Activated B cell treated with CpG ODN at 0.5 μM for 24 hours (primary cell): ENCODE results near the gene PROCR. TPM values are rescaled to one million over a fixed set of nuclear protein-coding genes. Genes with fewer than 3 reads are reported as not detected.
A peak's percentile ranks its signal among the peaks of the same experiment; 100 is the strongest.
"Not testable (repeated sequence)": the region's sequence is repeated elsewhere in the genome, so short reads cannot be mapped to it uniquely, and the experiment has no call there.

Experiments used
- ATAC-seq: fragments of 200-7000 bp; cut with Tn5 transposase; one replicate; pipeline ENCODE4 v1.10.0; 2021; ENCODE audit warnings: low read depth, mild to moderate bottlenecking, moderate library complexity
- CTCF ChIA-PET: fragments of 350-600 bp; sonication (Branson Sonifier 250); formaldehyde crosslinking; loops from one replicate; lab custom pipeline; 2021; ENCODE audit warnings: antibody characterized with exemption; lab: Charles Lee
- POLR2A ChIA-PET: fragments of 350-600 bp; sonication (Branson Sonifier 250); formaldehyde crosslinking; loops from one replicate; lab custom pipeline; 2021; ENCODE audit warnings: antibody characterized with exemption; lab: Charles Lee
- DNase-seq: peaks from one replicate; pipeline ENCODE4 v3.0.0; 2022
- H3K27ac Mint-ChIP-seq: one replicate; pipeline ENCODE4 v1.8.0; 2020; ENCODE audit warnings: mixed read lengths
- H3K27me3 Mint-ChIP-seq: one replicate; pipeline ENCODE4 v1.8.0; 2021; ENCODE audit warnings: mixed read lengths
- H3K36me3 Mint-ChIP-seq: one replicate; pipeline ENCODE4 v1.8.0; 2021; ENCODE audit warnings: low read depth, mixed read lengths
- H3K4me1 Mint-ChIP-seq: one replicate; pipeline ENCODE4 v1.8.0; 2021; ENCODE audit warnings: mixed read lengths
- H3K4me3 Mint-ChIP-seq: one replicate; pipeline ENCODE4 v1.8.0; 2020; ENCODE audit warnings: mild to moderate bottlenecking, mixed read lengths
- H3K9me3 Mint-ChIP-seq: one replicate; pipeline ENCODE4 v1.8.0; 2020; ENCODE audit warnings: mixed read lengths
- CTCF ChIP-seq: fragments of 200-600 bp; IDR thresholded peaks from one replicate; pipeline ENCODE4 v1.8.0; 2022; ENCODE audit warnings: antibody characterized with exemption, mild to moderate bottlenecking
- intact Hi-C: fragments of 100-400 bp; cut with micrococcal nuclease; formaldehyde crosslinking; loops from one replicate; pipeline ENCODE4 v1.15.1; 2024
- total RNA-seq: library from RNA; stranded (reverse); gene quantifications from 2 replicates; pipeline ENCODE4 v1.2.3, GENCODE V29; 2022

PROCR gene
- total RNA-seq, 1 donor from 2014 or later = 0.40 TPM

GRCh38 chr20:35144694-35145093 is 27.2 kb upstream of the PROCR start:
- intact Hi-C loops = loop anchor here (1.0 to 10.0 kb wide), 6 partner anchors 52 to 1332 kb away; partner anchors contain the start of genes CHMP4B, DYNLRB1, MMP24OS and TRPC4AP
- peak overlapping the region; percentile 33 for H3K4me3 Mint-ChIP-seq
- peaks cover 50% of the 10 kb centered on the region for H3K36me3 Mint-ChIP-seq
- no peaks in the 10 kb centered on the region for H3K27me3 Mint-ChIP-seq
- H3K4me1 Mint-ChIP-seq = peaks cover 53% of the 10 kb centered on the region
- no peak for TF ChIP-seq CTCF
- CTCF ChIA-PET = interaction anchor here (0.7 to 4.6 kb wide), 5 partner anchors 49 to 437 kb away, joined by 3 to 23 read pairs (median 4); no protein-coding TSS in a partner anchor
- H3K27ac Mint-ChIP-seq = peak overlapping the region; percentile 74
- POLR2A ChIA-PET = interaction anchor here (0.8 to 1.3 kb wide), 5 partner anchors 24 to 190 kb away, joined by 3 to 8 read pairs (median 3); partner anchors contain the start of gene MMP24OS
- peak; percentile 64 for ATAC-seq
- no peaks in the 10 kb centered on the region for H3K9me3 Mint-ChIP-seq
- DNase-seq = no peak

- intact Hi-C loops = loop anchor here (2.0 to 10.0 kb wide), 4 partner anchors 134 to 1333 kb away; partner anchors contain the start of genes CHMP4B, MMP24OS and UQCC1
- Mint-ChIP-seq H3K27ac (peak overlapping the region; percentile 74), H3K4me1 (peaks cover 53% of the 10 kb centered on the region), H3K36me3 (peaks cover 45% of the 10 kb centered on the region), H3K9me3 (no peaks in the 10 kb centered on the region), H3K4me3 (peak overlapping the region; percentile 33), H3K27me3 (no peaks in the 10 kb centered on the region)
- ChIA-PET CTCF (interaction anchor here (0.7 to 4.6 kb wide), 4 partner anchors 50 to 183 kb away, joined by 3 to 23 read pairs (median 5); no protein-coding TSS in a partner anchor), POLR2A (interaction anchor here (0.8 to 1.3 kb wide), 5 partner anchors 24 to 190 kb away, joined by 3 to 8 read pairs (median 3); partner anchors contain the start of gene MMP24OS)
- DNase-seq (no peak), ATAC-seq (peak; percentile 6)
- TF ChIP-seq CTCF = no peak
Observed at GRCh38 chr20:35145141-35145564, 26.7 kb upstream of the PROCR start.

GRCh38 chr20:35146299-35146919 is 25.5 kb upstream of the PROCR start:
- H3K9me3 Mint-ChIP-seq = no peaks in the 10 kb centered on the region
- TF ChIP-seq CTCF = no peak
- H3K4me1 Mint-ChIP-seq = peaks cover 51% of the 10 kb centered on the region
- H3K4me3 Mint-ChIP-seq = peak overlapping the region; percentile 94
- no peaks in the 10 kb centered on the region for H3K27me3 Mint-ChIP-seq
- no peak for ATAC-seq
- peak overlapping the region; percentile 91 for H3K27ac Mint-ChIP-seq
- peak; percentile 22 for DNase-seq
- ChIA-PET CTCF (interaction anchor here (1.1 to 4.6 kb wide), 4 partner anchors 16 to 301 kb away, joined by 4 to 23 read pairs (median 4); no protein-coding TSS in a partner anchor), POLR2A (interaction anchor here (0.9 to 2.4 kb wide), 8 partner anchors 50 to 469 kb away, joined by 3 to 15 read pairs (median 5); partner anchors contain the start of genes GSS, MMP24OS, MYH7B and PIGU)
- intact Hi-C loops = loop anchor here (2.0 to 10.0 kb wide), 4 partner anchors 268 to 1334 kb away; partner anchors contain the start of genes CHMP4B and UQCC1
- peaks cover 35% of the 10 kb centered on the region for H3K36me3 Mint-ChIP-seq

- Mint-ChIP-seq H3K4me1 (peaks cover 48% of the 10 kb centered on the region), H3K27ac (peak within 1 kb of the TSS; percentile 91), H3K36me3 (peaks cover 30% of the 10 kb centered on the region), H3K9me3 (no peaks in the 10 kb centered on the region), H3K27me3 (no peaks in the 10 kb centered on the region), H3K4me3 (peak within 1 kb of the TSS; percentile 94)
- intact Hi-C loops = loop anchor here (1.0 to 10.0 kb wide), 7 partner anchors 61 to 1335 kb away; partner anchors contain the start of genes CHMP4B, GSS, MYH7B and UQCC1
- ChIA-PET CTCF (interaction anchor here (1.1 to 4.6 kb wide), 4 partner anchors 15 to 300 kb away, joined by 4 to 23 read pairs (median 4); no protein-coding TSS in a partner anchor), POLR2A (interaction anchor here (0.6 to 2.4 kb wide), 9 partner anchors 51 to 470 kb away, joined by 3 to 15 read pairs (median 4); partner anchors contain the start of genes GSS, MMP24OS, MYH7B and PIGU)
- no peak for TF ChIP-seq CTCF
- DNase-seq (peak; percentile 89), ATAC-seq (peak; percentile 74)
Observed at GRCh38 chr20:35146920-35147574, 24.8 kb upstream of the PROCR start, which contains the start of gene EDEM2. TSS of gene EDEM2 (minus strand) at chr20:35147336. CDS start at chr20:35147258, 78 bp downstream.

GRCh38 chr20:35147575-35148071 is 24.2 kb upstream of the PROCR start:
- intact Hi-C loops = loop anchor here (1.0 to 10.0 kb wide), 7 partner anchors 61 to 1335 kb away; partner anchors contain the start of genes CHMP4B, GSS, MYH7B and UQCC1
- DNase-seq, H3K9me3 Mint-ChIP-seq, H3K27me3 Mint-ChIP-seq: not testable (repeated sequence)
- H3K4me1 Mint-ChIP-seq = peaks cover 47% of the 10 kb centered on the region
- CTCF ChIA-PET = interaction anchor here (1.5 to 4.6 kb wide), 3 partner anchors 14 to 300 kb away, joined by 4 to 23 read pairs (median 5); no protein-coding TSS in a partner anchor
- POLR2A ChIA-PET = interaction anchor here (0.6 to 2.4 kb wide), 7 partner anchors 51 to 471 kb away, joined by 3 to 15 read pairs (median 4); partner anchors contain the start of genes GSS, MMP24OS, MYH7B and PIGU
- peaks cover 24% of the 10 kb centered on the region for H3K36me3 Mint-ChIP-seq
- H3K4me3 Mint-ChIP-seq = peak overlapping the region; percentile 94
- peak overlapping the region; percentile 91 for H3K27ac Mint-ChIP-seq
- ATAC-seq = peak; percentile 18
